ENCODE results near the gene COMMD2. TPM values are rescaled to one million over a fixed set of nuclear protein-coding genes. Genes with fewer than 3 reads are reported as not detected.

COMMD2 gene
- total RNA-seq, 1 donor from 2014 or later, result 56.8 TPM

DNA sequence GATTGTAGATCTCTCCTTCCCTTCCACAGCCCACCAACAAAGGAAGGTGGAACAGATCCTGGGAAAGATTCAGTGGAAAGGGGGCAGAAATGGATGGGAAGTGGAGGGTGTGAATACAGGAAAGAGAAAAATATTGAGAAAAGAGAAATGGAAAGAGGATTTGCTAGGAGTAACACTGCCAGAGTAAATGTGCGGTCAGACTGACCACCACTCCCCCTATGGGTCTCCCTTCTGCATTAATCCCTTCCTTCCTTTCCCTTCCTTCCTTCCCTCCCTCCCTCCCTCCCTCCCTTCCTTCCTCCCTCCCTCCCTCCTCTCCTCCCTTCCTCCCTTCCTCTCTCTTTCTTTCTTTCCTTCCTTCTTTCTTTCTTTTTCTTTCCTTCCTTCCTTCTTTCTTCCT, 12.0 kb upstream of the COMMD2 start:
- H3K27me3 Mint-ChIP-seq (ENCODE audit: low read depth), result peaks cover 28% of the 10 kb centered on the region
- peaks cover 4% of the 10 kb centered on the region for H3K4me1 Mint-ChIP-seq

DNA sequence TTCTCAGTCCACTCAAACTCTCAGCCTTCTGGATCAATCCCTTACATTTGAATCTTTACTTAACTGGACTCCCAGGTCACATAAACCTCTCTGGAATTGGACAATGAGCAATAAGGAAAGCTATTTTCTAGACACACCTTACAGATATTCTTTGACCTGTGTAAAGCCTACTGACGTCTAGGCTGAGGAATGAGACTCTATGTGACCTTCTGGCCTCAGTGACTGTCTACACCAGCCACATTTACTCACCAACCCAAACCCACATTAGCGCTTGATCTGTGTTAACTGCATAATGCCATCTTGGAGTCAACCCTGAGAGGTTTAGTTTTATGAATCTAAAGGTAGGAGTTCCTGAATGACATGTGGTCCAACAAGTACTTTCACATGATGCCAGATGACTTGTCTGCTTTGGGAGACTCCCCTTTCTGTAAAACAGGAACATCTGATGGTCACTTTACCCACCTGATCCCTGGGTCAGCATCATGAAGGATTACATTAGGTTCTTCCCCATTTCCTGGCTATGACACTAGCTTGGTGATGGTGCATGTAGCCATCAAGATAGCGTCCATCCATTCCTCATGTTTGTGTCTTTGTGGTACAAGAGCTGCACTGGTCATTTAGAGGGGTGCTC, 11.4 kb upstream of the COMMD2 start:
- peaks cover 4% of the 10 kb centered on the region for H3K4me1 Mint-ChIP-seq

More for the DNA sequence above, 12.0 kb upstream of the COMMD2 start:
- Mint-ChIP-seq H3K4me3 (no peak overlapping the region), H3K27ac (ENCODE audit: unreplicated experiment) (no peak overlapping the region), H3K9me3 (no peaks in the 10 kb centered on the region), H3K36me3 (ENCODE audit: low read depth) (no peaks in the 10 kb centered on the region)
- TF ChIP-seq, protein P1, sequence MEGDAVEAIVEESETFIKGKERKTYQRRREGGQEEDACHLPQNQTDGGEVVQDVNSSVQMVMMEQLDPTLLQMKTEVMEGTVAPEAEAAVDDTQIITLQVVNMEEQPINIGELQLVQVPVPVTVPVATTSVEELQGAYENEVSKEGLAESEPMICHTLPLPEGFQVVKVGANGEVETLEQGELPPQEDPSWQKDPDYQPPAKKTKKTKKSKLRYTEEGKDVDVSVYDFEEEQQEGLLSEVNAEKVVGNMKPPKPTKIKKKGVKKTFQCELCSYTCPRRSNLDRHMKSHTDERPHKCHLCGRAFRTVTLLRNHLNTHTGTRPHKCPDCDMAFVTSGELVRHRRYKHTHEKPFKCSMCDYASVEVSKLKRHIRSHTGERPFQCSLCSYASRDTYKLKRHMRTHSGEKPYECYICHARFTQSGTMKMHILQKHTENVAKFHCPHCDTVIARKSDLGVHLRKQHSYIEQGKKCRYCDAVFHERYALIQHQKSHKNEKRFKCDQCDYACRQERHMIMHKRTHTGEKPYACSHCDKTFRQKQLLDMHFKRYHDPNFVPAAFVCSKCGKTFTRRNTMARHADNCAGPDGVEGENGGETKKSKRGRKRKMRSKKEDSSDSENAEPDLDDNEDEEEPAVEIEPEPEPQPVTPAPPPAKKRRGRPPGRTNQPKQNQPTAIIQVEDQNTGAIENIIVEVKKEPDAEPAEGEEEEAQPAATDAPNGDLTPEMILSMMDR (conservative IDR thresholded peaks at IDR 0.05), result no peak
- no peak for DNase-seq (ENCODE audit: low read depth, low spot score)

DNA sequence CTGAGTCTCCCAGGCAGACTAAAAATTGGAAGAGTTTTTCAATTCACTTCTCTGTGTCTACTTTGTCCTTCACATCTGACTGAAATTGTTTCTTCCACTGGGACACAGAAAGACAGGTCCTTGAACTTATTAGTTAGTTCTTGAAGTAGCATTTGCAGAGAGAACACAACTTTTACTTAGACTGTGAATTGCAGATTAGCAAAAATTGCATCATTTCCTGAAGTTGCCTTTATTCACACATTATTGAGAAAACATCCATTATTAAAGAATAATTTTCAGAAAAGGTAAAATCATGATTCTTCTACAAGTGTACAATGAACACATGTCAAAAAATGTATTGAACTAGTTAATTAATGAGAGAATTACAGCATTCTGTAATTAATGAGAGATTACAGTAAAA, 1.4 kb upstream of the COMMD2 start:
- DNase-seq (ENCODE audit: low read depth, low spot score), result no peak
- Mint-ChIP-seq H3K4me1 (peaks cover 22% of the 10 kb centered on the region), H3K36me3 (ENCODE audit: low read depth) (no peaks in the 10 kb centered on the region), H3K4me3 (peak overlapping the region; percentile 99), H3K27me3 (ENCODE audit: low read depth) (peaks cover 40% of the 10 kb centered on the region), H3K27ac (ENCODE audit: unreplicated experiment) (no peak overlapping the region), H3K9me3 (no peaks in the 10 kb centered on the region)
- TF ChIP-seq, protein P1 (conservative IDR thresholded peaks at IDR 0.05), result no peak

More for the DNA sequence above, 11.4 kb upstream of the COMMD2 start:
- DNase-seq (ENCODE audit: low read depth, low spot score), result no peak
- no peaks in the 10 kb centered on the region for H3K9me3 Mint-ChIP-seq
- TF ChIP-seq, protein P1 (conservative IDR thresholded peaks at IDR 0.05), result no peak
- H3K4me3 Mint-ChIP-seq, result no peak overlapping the region
- no peak overlapping the region for H3K27ac Mint-ChIP-seq (ENCODE audit: unreplicated experiment)
- H3K27me3 Mint-ChIP-seq (ENCODE audit: low read depth), result peaks cover 34% of the 10 kb centered on the region
- H3K36me3 Mint-ChIP-seq (ENCODE audit: low read depth), result no peaks in the 10 kb centered on the region

- Mint-ChIP-seq H3K4me3 (peak overlapping the region; percentile 99), H3K9me3 (no peaks in the 10 kb centered on the region), H3K27me3 (ENCODE audit: low read depth) (peaks cover 34% of the 10 kb centered on the region), H3K36me3 (ENCODE audit: low read depth) (no peaks in the 10 kb centered on the region), H3K27ac (ENCODE audit: unreplicated experiment) (no peak overlapping the region), H3K4me1 (peaks cover 22% of the 10 kb centered on the region)
- TF ChIP-seq, protein P1 (conservative IDR thresholded peaks at IDR 0.05), result no peak
- no peak for DNase-seq (ENCODE audit: low read depth, low spot score)
These were observed 473 bp upstream of the COMMD2 start for GRCh38 chr3:149752788-149753136.

GRCh38 chr3:149751551-149751950, 738 bp downstream of the COMMD2 start:
- Mint-ChIP-seq H3K27ac (ENCODE audit: unreplicated experiment) (no peak overlapping the region), H3K4me1 (peaks cover 22% of the 10 kb centered on the region), H3K36me3 (ENCODE audit: low read depth) (peaks cover 5% of the 10 kb centered on the region), H3K9me3 (no peaks in the 10 kb centered on the region), H3K27me3 (ENCODE audit: low read depth) (peaks cover 22% of the 10 kb centered on the region), H3K4me3 (peak overlapping the region; percentile 99)
- no peak for DNase-seq (ENCODE audit: low read depth, low spot score)
- TF ChIP-seq, protein P1 (conservative IDR thresholded peaks at IDR 0.05), result no peak
